Effector memory CD4-positive, alpha-beta T cell (primary cell): ENCODE measurements around the gene SH3RF1.

Experiments
- DNase-seq, 3 donors: peaks; one replicate each; pipeline ENCODE4 v3.0.0-alpha.2; 2020
- H3K27ac ChIP-seq: 2 replicates; pipeline ENCODE4 v1.7.0; 2013; ENCODE audit warnings: mild to moderate bottlenecking, low read length, moderate library complexity; ENCODE audit not compliant: insufficient read depth, poor library complexity, severe bottlenecking
- H3K27me3 ChIP-seq: replicated peaks from 2 replicates; pipeline ENCODE4 v1.7.0; 2013; ENCODE audit warnings: mild to moderate bottlenecking, low read length; ENCODE audit not compliant: insufficient read depth, control insufficient read depth, poor library complexity, severe bottlenecking
- H3K36me3 ChIP-seq: 2 replicates; pipeline ENCODE4 v1.7.0; 2013; ENCODE audit warnings: mild to moderate bottlenecking, low read length, moderate library complexity; ENCODE audit not compliant: control insufficient read depth, insufficient read depth
- H3K4me1 ChIP-seq: 2 replicates; pipeline ENCODE4 v1.7.0; 2013; ENCODE audit warnings: low read length, mild to moderate bottlenecking; ENCODE audit not compliant: control insufficient read depth, insufficient read depth, poor library complexity, severe bottlenecking
- H3K4me3 ChIP-seq: 2 replicates; pipeline ENCODE4 v1.7.0; 2013; ENCODE audit warnings: low read length, low read depth, mild to moderate bottlenecking; ENCODE audit not compliant: insufficient read depth, poor library complexity, severe bottlenecking
- H3K9me3 ChIP-seq: 2 replicates; pipeline ENCODE4 v1.7.0; 2013; ENCODE audit warnings: mild to moderate bottlenecking, low read length, moderate library complexity; ENCODE audit not compliant: control insufficient read depth

The SH3RF1 gene

GRCh38 chr4:169131556-169132208 lies 139.1 kb downstream of the SH3RF1 start:
- Histone ChIP-seq H3K27ac (no peak overlapping the region), H3K4me3 (no peak overlapping the region), H3K36me3 (no peaks in the 10 kb centered on the region), H3K4me1 (no peaks in the 10 kb centered on the region), H3K9me3 (no peaks in the 10 kb centered on the region), H3K27me3 (no peaks in the 10 kb centered on the region)
- no peak for DNase-seq

GRCh38 chr4:169128902-169129301 lies 141.9 kb downstream of the SH3RF1 start:
- Histone ChIP-seq H3K27me3 (no peaks in the 10 kb centered on the region), H3K36me3 (no peaks in the 10 kb centered on the region), H3K4me3 (no peak overlapping the region), H3K27ac (no peak overlapping the region), H3K4me1 (no peaks in the 10 kb centered on the region), H3K9me3 (no peaks in the 10 kb centered on the region)
- DNase-seq = no peak

GRCh38 chr4:169127314-169127713 lies 143.4 kb downstream of the SH3RF1 start:
- Histone ChIP-seq H3K9me3 (no peaks in the 10 kb centered on the region), H3K36me3 (no peaks in the 10 kb centered on the region), H3K4me1 (no peaks in the 10 kb centered on the region), H3K27me3 (no peaks in the 10 kb centered on the region), H3K4me3 (no peak overlapping the region), H3K27ac (no peak overlapping the region)
- no peak for DNase-seq

GRCh38 chr4:169124661-169125060 lies 146.1 kb downstream of the SH3RF1 start:
- Histone ChIP-seq H3K4me3 (no peak overlapping the region), H3K9me3 (no peaks in the 10 kb centered on the region), H3K4me1 (no peaks in the 10 kb centered on the region), H3K27ac (no peak overlapping the region), H3K27me3 (no peaks in the 10 kb centered on the region), H3K36me3 (no peaks in the 10 kb centered on the region)
- no peak for DNase-seq

- no peaks in the 10 kb centered on the region for H3K4me1 ChIP-seq
- no peaks in the 10 kb centered on the region for H3K9me3 ChIP-seq
- no peak for DNase-seq
- no peak overlapping the region for H3K27ac ChIP-seq
- no peak overlapping the region for H3K4me3 ChIP-seq
- H3K27me3 ChIP-seq = no peaks in the 10 kb centered on the region
- no peaks in the 10 kb centered on the region for H3K36me3 ChIP-seq
Measured at GRCh38 chr4:169122422-169122821, 148.3 kb downstream of the SH3RF1 start.

GRCh38 chr4:169121861-169122382 lies 148.8 kb downstream of the SH3RF1 start:
- H3K27me3 ChIP-seq = no peaks in the 10 kb centered on the region
- H3K36me3 ChIP-seq = no peaks in the 10 kb centered on the region
- DNase-seq = no peak
- H3K9me3 ChIP-seq = no peaks in the 10 kb centered on the region
- no peak overlapping the region for H3K4me3 ChIP-seq
- H3K4me1 ChIP-seq = no peaks in the 10 kb centered on the region
- no peak overlapping the region for H3K27ac ChIP-seq

GRCh38 chr4:169120624-169121023 lies 150.1 kb downstream of the SH3RF1 start:
- no peaks in the 10 kb centered on the region for H3K27me3 ChIP-seq
- no peak overlapping the region for H3K4me3 ChIP-seq
- H3K9me3 ChIP-seq = no peaks in the 10 kb centered on the region
- no peak for DNase-seq
- no peaks in the 10 kb centered on the region for H3K4me1 ChIP-seq
- H3K27ac ChIP-seq = no peak overlapping the region
- H3K36me3 ChIP-seq = no peaks in the 10 kb centered on the region

GRCh38 chr4:169119536-169119935 lies 151.2 kb downstream of the SH3RF1 start:
- DNase-seq = no peak
- Histone ChIP-seq H3K4me3 (no peak overlapping the region), H3K9me3 (no peaks in the 10 kb centered on the region), H3K4me1 (no peaks in the 10 kb centered on the region), H3K27me3 (no peaks in the 10 kb centered on the region), H3K27ac (no peak overlapping the region), H3K36me3 (no peaks in the 10 kb centered on the region)

GRCh38 chr4:169117591-169118081 lies 153.1 kb downstream of the SH3RF1 start:
- Histone ChIP-seq H3K9me3 (no peaks in the 10 kb centered on the region), H3K4me1 (no peaks in the 10 kb centered on the region), H3K27me3 (no peaks in the 10 kb centered on the region), H3K27ac (no peak overlapping the region), H3K4me3 (no peak overlapping the region), H3K36me3 (no peaks in the 10 kb centered on the region)
- DNase-seq = no peak

- DNase-seq = no peak
- no peak overlapping the region for H3K4me3 ChIP-seq
- H3K4me1 ChIP-seq = no peaks in the 10 kb centered on the region
- H3K36me3 ChIP-seq = no peaks in the 10 kb centered on the region
- no peaks in the 10 kb centered on the region for H3K27me3 ChIP-seq
- no peaks in the 10 kb centered on the region for H3K9me3 ChIP-seq
- H3K27ac ChIP-seq = no peak overlapping the region
Measured at GRCh38 chr4:169116270-169116901, 154.4 kb downstream of the SH3RF1 start.
